Activated CD4-positive, alpha-beta T cell treated with anti-CD3 and anti-CD28 coated beads, Interleukin-2, amount 10 ng/mL, durations not matched to agents 7 days and 5 days (primary cell): ENCODE measurements around the gene SOX13. TPM values are rescaled to one million over a fixed set of nuclear protein-coding genes. Genes with fewer than 3 reads are reported as not detected.
"Not testable (repeated sequence)": the region's sequence is repeated elsewhere in the genome, so short reads cannot be mapped to it uniquely, and the experiment has no call there.

ENCODE experiments used
- CTCF ChIA-PET: fragments of 350-600 bp; sonication (Branson Sonifier 250); formaldehyde crosslinking; loops from one replicate; lab custom pipeline; 2021; ENCODE audit warnings: antibody characterized with exemption; lab: Charles Lee
- POLR2A ChIA-PET: fragments of 350-600 bp; sonication (Branson Sonifier 250); formaldehyde crosslinking; loops from one replicate; lab custom pipeline; 2021; ENCODE audit warnings: antibody characterized with exemption; lab: Charles Lee
- DNase-seq: peaks from one replicate; pipeline ENCODE4 v3.0.0-alpha.2; 2020
- H3K27ac Mint-ChIP-seq: one replicate; pipeline ENCODE4 v1.8.0; 2021; ENCODE audit warnings: mild to moderate bottlenecking, moderate library complexity, mixed read lengths
- H3K27me3 Mint-ChIP-seq: one replicate; pipeline ENCODE4 v1.8.0; 2021; ENCODE audit warnings: mixed read lengths
- H3K36me3 Mint-ChIP-seq: one replicate; pipeline ENCODE4 v1.8.0; 2021; ENCODE audit warnings: low read depth, mixed read lengths
- H3K4me1 Mint-ChIP-seq: one replicate; pipeline ENCODE4 v1.8.0; 2021; ENCODE audit warnings: mixed read lengths
- H3K4me3 Mint-ChIP-seq: one replicate; pipeline ENCODE4 v1.8.0; 2021; ENCODE audit warnings: mild to moderate bottlenecking, moderate library complexity, mixed read lengths
- H3K9me3 Mint-ChIP-seq: one replicate; pipeline ENCODE4 v1.8.0; 2021; ENCODE audit warnings: mixed read lengths
- total RNA-seq, 2 experiments: library from RNA; stranded (reverse); gene quantifications; one replicate each; pipeline ENCODE4 v1.2.3, GENCODE V29; 2021

Gene SOX13
- total RNA-seq, 2 experiments from 2014 or later = 0.60 to 1.3 TPM

DNA sequence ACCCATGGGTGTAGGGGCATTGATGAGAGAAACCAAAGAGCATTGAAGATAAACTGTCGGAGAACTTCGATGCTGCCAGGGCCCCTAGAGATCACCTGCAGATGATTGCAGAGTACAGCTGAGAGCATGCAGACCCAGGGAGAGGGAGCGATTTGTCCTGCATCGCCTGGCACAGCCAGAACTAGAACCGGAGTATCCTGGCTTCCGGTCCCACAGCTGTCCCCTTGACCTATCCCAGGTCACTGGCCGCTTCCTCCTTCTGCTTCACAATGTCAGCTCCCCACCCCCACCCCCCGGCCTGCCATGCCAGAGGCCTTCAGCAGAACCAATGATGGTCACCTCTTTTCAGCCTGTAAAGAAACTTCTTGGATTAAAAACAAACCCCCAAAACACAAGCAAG is 29.2 kb upstream of the SOX13 start:
- CTCF ChIA-PET = interaction anchor here (0.6 kb wide), 2 partner anchors 575 to 767 kb away, joined by 4 to 7 read pairs; no protein-coding TSS in a partner anchor
- no peak for DNase-seq
- no peaks in the 10 kb centered on the region for H3K4me1 Mint-ChIP-seq
- no peak overlapping the region for H3K4me3 Mint-ChIP-seq
- no peak overlapping the region for H3K27ac Mint-ChIP-seq
- no peaks in the 10 kb centered on the region for H3K27me3 Mint-ChIP-seq
- POLR2A ChIA-PET = no interaction called here
- H3K9me3 Mint-ChIP-seq = no peaks in the 10 kb centered on the region
- H3K36me3 Mint-ChIP-seq = no peaks in the 10 kb centered on the region

DNA sequence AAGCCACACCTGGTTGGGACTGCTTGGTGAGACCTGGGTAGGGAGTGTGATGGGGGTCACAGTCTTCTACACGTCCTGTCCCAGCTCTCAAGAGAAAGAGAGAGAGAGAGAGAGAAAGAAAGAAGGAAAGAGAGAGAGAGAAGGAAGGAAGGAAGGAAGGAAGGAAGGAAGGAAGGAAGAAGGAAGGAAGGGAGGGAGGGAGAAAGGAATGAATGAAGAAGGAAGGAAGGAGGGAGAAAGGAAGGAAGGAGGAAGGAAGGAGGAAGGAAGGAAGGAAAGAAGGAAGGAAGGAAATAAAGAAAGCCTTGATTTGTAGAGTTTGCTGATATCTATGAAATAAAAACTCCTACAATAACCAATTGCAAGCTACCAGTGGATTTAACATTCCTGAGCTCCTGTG is 28.5 kb upstream of the SOX13 start:
- H3K9me3 Mint-ChIP-seq = no peaks in the 10 kb centered on the region
- H3K4me1 Mint-ChIP-seq = no peaks in the 10 kb centered on the region
- DNase-seq = no peak
- H3K27me3 Mint-ChIP-seq = no peaks in the 10 kb centered on the region
- CTCF ChIA-PET = interaction anchor here (0.6 to 0.7 kb wide), 2 partner anchors 535 to 574 kb away, joined by 3 to 4 read pairs; no protein-coding TSS in a partner anchor
- POLR2A ChIA-PET = no interaction called here
- H3K4me3 Mint-ChIP-seq = no peak overlapping the region
- no peak overlapping the region for H3K27ac Mint-ChIP-seq
- no peaks in the 10 kb centered on the region for H3K36me3 Mint-ChIP-seq

DNA sequence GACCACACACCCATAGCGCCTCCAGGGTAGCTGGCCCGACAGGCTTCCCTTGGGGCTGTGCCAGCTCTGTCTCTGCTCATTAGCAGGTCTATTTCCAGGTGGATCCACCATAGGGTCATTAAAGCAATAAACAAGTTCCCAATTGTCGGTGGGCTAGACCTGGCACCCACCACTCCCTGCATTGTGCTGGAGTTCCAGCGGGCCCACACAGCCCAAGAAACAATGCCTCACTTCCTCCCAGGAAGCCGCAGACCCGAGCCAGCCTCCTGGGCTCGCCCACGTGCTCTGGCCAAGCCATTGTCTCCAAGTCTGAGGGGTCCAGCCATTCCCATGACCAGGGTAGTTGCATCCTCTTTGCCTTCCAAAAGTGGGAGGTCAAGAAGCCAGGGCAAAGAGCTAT is 27.5 kb upstream of the SOX13 start:
- no peaks in the 10 kb centered on the region for H3K36me3 Mint-ChIP-seq
- no peaks in the 10 kb centered on the region for H3K27me3 Mint-ChIP-seq
- H3K9me3 Mint-ChIP-seq = no peaks in the 10 kb centered on the region
- no peaks in the 10 kb centered on the region for H3K4me1 Mint-ChIP-seq
- no peak overlapping the region for H3K27ac Mint-ChIP-seq
- no peak overlapping the region for H3K4me3 Mint-ChIP-seq
- POLR2A ChIA-PET = no interaction called here
- no peak for DNase-seq
- CTCF ChIA-PET = interaction anchor here (0.8 to 1.0 kb wide), 2 partner anchors 14 to 17 kb away, joined by 3 to 4 read pairs; no protein-coding TSS in a partner anchor

DNA sequence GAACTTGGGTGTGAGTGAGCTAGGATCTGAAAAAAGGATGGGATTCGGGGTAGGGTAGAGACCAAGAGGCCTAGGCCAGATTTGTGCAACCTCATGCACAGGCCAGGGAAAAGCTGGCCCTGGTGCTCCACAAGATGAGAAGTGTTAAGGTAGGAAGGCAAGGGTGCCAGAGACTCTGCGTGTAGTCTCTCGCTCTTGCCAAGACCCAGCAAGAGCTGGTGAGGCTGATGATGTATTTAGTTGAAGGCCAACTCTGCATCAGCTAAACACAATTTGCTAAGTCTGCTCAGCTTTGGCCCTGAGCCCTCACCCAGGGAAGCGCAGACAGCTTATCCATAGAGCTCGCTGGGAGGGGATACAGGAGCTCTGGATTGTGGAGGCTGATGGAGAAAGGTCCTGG is 26.6 kb upstream of the SOX13 start:
- Mint-ChIP-seq H3K36me3 (no peaks in the 10 kb centered on the region), H3K27ac (no peak overlapping the region), H3K9me3 (no peaks in the 10 kb centered on the region), H3K4me3 (no peak overlapping the region), H3K27me3 (no peaks in the 10 kb centered on the region), H3K4me1 (no peaks in the 10 kb centered on the region)
- CTCF ChIA-PET = interaction anchor here (1.0 kb wide), 1 partner anchor 13 kb away, joined by 4 read pairs; no protein-coding TSS in a partner anchor
- POLR2A ChIA-PET = no interaction called here
- DNase-seq = no peak

DNA sequence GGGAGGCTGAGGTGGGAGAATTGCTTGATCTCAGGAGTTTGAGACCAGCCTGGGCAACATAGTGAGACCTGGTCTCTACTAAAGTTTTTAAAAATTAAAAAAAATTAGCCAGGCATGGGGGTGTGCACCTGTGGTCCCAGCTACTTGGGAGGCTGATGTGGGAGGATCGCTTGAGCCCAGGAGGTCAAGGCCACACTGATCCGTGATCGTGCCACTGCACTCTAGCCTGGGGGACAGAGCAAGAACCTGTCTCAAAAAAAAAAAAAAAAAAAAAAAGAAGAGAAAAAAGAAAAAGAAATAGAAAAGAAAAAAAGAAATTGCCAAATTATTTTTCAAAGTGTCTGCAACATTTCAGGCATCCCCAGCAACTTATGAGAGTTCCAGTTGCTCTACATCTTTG is 24.1 kb upstream of the SOX13 start:
- H3K4me3 Mint-ChIP-seq, DNase-seq, POLR2A ChIA-PET, H3K36me3 Mint-ChIP-seq, H3K27me3 Mint-ChIP-seq, H3K9me3 Mint-ChIP-seq, H3K4me1 Mint-ChIP-seq, H3K27ac Mint-ChIP-seq: not testable (repeated sequence)
- CTCF ChIA-PET = interaction anchor here (0.6 kb wide), 1 partner anchor 679 kb away, joined by 3 read pairs; no protein-coding TSS in a partner anchor

DNA sequence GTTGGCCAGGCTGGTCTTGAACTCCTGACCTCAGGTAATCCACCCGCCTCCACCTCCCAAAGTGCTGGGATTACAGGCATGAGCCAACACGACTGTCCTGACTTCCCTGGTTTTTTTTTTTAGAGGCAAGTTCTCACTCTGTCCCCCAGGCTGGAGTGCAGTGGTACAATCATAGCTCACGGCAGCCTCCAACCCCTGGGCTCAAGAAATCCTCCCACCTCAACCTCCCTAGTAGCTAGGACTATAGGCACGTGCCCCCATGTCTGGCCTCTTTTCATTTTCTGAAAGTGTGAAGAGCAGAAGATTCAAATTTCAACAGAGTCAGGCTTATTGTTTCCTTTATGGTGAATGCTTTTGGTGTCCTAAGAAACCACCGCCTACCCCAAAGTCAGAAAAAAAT is 21.7 kb upstream of the SOX13 start:
- POLR2A ChIA-PET = no interaction called here
- Mint-ChIP-seq H3K4me1 (no peaks in the 10 kb centered on the region), H3K4me3 (no peak overlapping the region), H3K27ac (no peak overlapping the region), H3K36me3 (no peaks in the 10 kb centered on the region), H3K27me3 (peaks cover 4% of the 10 kb centered on the region), H3K9me3 (no peaks in the 10 kb centered on the region)
- DNase-seq = no peak
- CTCF ChIA-PET = interaction anchor here (0.6 to 1.1 kb wide), 2 partner anchors 9 to 298 kb away, joined by 3 to 5 read pairs; no protein-coding TSS in a partner anchor

DNA sequence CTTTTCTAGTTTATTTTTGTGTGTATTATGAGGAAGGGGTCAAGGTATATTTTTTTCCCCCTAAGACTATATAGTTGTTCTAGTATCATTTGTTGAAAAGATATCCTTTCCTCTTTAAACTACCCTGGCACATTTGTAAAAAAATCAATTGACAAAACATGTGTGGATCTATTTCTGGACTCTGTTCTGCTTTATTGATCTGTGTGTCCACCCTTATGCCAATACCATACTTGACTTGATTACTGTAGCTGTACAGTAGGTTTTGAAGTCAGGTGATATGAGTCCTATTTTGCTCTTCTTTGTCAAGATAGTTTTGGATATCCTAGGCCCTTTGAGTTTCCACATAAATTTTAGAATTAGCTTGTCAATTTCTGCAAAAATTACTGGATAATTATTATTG is 21.2 kb upstream of the SOX13 start:
- ChIA-PET CTCF (interaction anchor here (1.1 kb wide), 1 partner anchor 9 kb away, joined by 5 read pairs; no protein-coding TSS in a partner anchor), POLR2A (no interaction called here)
- Mint-ChIP-seq H3K27me3 (peaks cover 4% of the 10 kb centered on the region), H3K4me3 (no peak overlapping the region), H3K27ac (no peak overlapping the region), H3K9me3 (no peaks in the 10 kb centered on the region), H3K36me3 (no peaks in the 10 kb centered on the region), H3K4me1 (no peaks in the 10 kb centered on the region)
- DNase-seq = no peak

DNA sequence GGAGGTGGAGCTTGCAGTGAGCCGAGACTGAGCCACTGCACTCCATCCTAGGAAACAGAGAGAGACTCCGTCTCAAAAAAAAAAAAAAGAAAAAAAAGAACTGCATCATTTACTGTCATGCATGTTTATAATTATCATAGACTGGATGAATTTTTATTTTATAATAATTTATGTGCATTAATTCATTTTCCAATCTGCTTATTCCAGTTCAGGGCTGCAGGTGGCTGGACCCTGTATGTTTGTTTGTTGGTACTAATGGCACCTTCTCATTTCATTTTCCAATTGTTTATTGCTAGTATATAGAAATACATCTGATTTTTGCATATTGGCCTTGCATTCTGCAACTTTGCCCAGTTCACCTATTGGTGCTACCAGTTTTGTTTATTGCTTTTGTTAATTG is 19.0 kb upstream of the SOX13 start:
- ChIA-PET CTCF (no interaction called here), POLR2A (no interaction called here)
- Mint-ChIP-seq H3K27ac (no peak overlapping the region), H3K4me1 (no peaks in the 10 kb centered on the region), H3K9me3 (no peaks in the 10 kb centered on the region), H3K4me3 (no peak overlapping the region), H3K36me3 (no peaks in the 10 kb centered on the region), H3K27me3 (peaks cover 4% of the 10 kb centered on the region)
- DNase-seq = no peak

DNA sequence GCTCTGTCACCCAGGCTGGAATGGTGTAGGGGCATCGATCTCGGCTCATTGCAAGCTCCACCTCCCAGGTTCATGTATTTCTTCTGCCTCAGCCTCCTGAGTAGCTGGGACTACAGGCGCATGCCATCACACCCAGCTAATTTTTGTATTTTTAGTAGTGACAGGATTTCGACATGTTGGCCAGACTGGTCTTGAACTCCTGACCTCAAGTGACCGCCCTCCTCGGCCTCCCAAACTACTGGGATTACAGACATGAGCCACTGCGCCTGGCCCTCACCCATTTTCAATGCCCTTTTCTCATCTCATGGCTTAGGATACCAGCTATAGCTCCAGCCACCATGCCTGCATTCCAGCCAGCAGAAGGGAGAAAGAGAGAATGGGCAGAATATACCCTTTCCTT is 12.9 kb upstream of the SOX13 start:
- CTCF ChIA-PET = interaction anchor here (0.7 to 2.0 kb wide), 4 partner anchors 9 to 189 kb away, joined by 3 to 6 read pairs (median 4); no protein-coding TSS in a partner anchor
- Mint-ChIP-seq H3K4me3 (no peak overlapping the region), H3K27ac (no peak overlapping the region), H3K36me3 (no peaks in the 10 kb centered on the region), H3K27me3 (peaks cover 12% of the 10 kb centered on the region), H3K4me1 (peaks cover 2% of the 10 kb centered on the region), H3K9me3 (no peaks in the 10 kb centered on the region)
- POLR2A ChIA-PET = no interaction called here
- DNase-seq = no peak

DNA sequence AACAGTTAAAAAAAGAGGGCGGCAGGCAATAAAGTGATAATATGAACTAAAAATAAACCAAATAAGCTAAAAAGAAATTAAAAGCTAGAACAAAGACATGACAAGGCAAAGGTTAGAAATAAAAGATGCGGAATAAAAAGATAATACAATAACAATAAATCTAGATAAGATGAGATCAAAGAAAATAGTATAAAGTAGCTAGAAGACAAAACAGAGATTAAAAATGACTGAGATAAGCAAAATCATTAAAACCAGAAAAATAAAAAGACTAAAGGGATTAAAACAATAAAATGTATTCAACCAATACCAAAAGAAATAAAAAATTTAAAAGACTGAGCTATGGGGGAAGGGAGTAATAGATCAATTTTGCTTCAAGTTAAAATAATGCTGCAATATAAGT is 10.8 kb upstream of the SOX13 start:
- no peak overlapping the region for H3K4me3 Mint-ChIP-seq
- peaks cover 9% of the 10 kb centered on the region for H3K27me3 Mint-ChIP-seq
- peaks cover 4% of the 10 kb centered on the region for H3K4me1 Mint-ChIP-seq
- H3K36me3 Mint-ChIP-seq = no peaks in the 10 kb centered on the region
- DNase-seq = no peak
- ChIA-PET POLR2A (no interaction called here), CTCF (no interaction called here)
- H3K27ac Mint-ChIP-seq = no peak overlapping the region
- H3K9me3 Mint-ChIP-seq = no peaks in the 10 kb centered on the region

DNA sequence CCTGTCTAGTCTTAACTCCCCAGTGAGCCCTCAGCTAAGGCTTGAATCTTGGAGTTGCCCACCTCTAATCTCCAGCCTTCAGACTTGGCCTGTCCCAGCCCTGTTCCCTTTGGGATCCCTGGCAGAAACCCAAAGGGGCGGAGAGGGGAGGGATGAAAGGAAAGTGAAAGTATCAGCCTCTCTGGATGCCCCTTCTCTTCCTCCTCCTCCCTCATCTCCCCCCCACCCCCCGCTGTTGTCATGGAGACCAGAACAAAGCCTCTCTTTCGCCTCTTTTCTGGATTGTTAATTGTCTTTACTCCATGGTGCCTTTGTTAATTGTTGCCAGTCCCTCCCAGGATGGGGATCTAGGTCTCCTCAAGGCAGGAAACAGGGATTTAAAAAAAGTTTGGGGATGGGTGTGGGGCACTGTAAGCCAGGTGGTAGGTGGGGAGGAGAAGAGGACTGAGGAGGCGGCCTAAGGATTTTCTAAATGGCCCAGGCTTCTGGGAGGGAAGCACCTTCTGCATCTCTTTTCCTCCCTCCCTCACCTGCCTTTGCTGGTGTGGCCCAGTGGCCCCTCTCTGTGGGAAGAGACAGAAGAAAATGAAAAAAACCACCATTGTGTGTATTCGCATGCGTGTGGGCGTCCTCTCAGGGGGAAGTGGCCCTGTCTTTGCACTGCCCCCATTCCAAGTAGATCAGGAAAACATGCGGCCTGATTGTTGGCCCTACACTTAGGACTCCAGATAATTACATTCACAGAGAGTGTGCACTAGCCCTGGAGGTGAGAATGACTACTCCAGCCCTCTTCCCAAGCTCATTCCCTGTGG is 7.5 kb upstream of the SOX13 start:
- Mint-ChIP-seq H3K27ac (peak overlapping the region; percentile 25), H3K9me3 (no peaks in the 10 kb centered on the region), H3K36me3 (no peaks in the 10 kb centered on the region), H3K4me1 (peaks cover 4% of the 10 kb centered on the region), H3K4me3 (no peak overlapping the region), H3K27me3 (peaks cover 21% of the 10 kb centered on the region)
- DNase-seq = no peak
- ChIA-PET CTCF (no interaction called here), POLR2A (no interaction called here)

DNA sequence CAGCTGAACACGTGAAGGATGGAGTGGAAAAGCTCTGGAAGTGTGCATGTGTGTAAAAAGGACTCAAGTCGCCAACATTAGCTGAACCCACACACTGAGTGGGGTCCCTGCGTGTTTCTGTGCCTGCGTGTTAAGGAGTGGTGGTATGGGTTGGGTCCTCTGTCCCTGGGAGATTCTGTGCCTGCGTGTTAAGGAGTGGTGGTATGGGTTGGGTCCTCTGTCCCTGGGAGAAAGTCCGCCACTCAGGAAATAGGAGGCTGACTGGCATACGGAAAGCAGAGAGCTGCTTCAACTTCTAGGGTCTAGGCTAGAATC is 7.0 kb upstream of the SOX13 start:
- H3K36me3 Mint-ChIP-seq = no peaks in the 10 kb centered on the region
- peaks cover 23% of the 10 kb centered on the region for H3K27me3 Mint-ChIP-seq
- no peaks in the 10 kb centered on the region for H3K9me3 Mint-ChIP-seq
- CTCF ChIA-PET = interaction anchor here (0.6 kb wide), 2 partner anchors 13 to 46 kb away, joined by 3 read pairs; no protein-coding TSS in a partner anchor
- H3K27ac Mint-ChIP-seq = no peak overlapping the region
- POLR2A ChIA-PET = no interaction called here
- no peak overlapping the region for H3K4me3 Mint-ChIP-seq
- no peak for DNase-seq
- H3K4me1 Mint-ChIP-seq = peaks cover 4% of the 10 kb centered on the region

DNA sequence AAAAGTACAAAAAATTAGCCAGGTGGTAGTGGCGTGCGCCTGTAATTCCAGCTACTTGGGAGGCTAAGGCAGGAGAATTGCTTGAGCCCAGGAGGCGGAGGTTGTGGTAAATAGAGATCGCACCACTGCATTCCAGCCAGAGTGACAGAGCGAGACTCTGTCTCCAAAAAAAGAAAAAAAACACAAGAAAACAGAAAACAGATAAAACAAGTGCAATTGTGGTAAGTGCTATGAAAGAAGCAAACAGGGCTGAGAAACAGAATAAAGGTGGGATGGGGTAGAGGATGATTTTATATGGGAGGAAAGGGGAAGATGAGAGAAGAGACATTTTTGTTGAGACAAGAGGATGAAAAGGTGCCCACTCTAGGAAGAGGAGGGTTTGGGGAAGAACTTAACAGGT is 5.0 kb upstream of the SOX13 start:
- Mint-ChIP-seq H3K4me1 (peaks cover 4% of the 10 kb centered on the region), H3K4me3 (no peak overlapping the region), H3K9me3 (no peaks in the 10 kb centered on the region), H3K36me3 (no peaks in the 10 kb centered on the region), H3K27me3 (peaks cover 38% of the 10 kb centered on the region), H3K27ac (no peak overlapping the region)
- POLR2A ChIA-PET = no interaction called here
- no peak for DNase-seq
- CTCF ChIA-PET = no interaction called here
